ENCODE measurements around the gene VCX3B. TPM values are rescaled to one million over a fixed set of nuclear protein-coding genes. Genes with fewer than 3 reads are reported as not detected.

VCX3B gene
- not detected in 2 replicates for total RNA-seq

DNA sequence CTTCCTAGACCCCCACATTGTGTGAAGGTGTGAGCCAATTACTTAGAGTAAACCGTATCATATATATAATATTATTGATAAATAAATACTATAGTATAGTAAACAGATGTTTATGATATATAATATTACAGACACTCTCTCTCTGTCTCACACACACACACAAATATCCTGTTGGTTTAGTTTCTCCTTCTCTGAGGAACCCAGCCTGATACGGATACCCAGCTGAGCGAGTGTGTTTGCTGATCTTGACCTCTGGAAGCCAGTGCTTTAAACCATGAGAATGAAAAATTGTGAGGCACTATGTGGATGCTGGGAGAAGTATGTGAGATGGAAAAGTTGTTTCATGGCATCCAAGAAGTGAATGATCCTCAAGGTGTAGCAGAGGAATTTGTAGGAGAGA lies at the start of gene VCX3B:
Gene VCX3B, plus strand, starts transcription at position 301 of the 400 bp plus-strand sequence. CDS start 621 bp downstream, outside the sequence.

